ENCODE data around the gene TRIO. TPM values are rescaled to one million over a fixed set of nuclear protein-coding genes. Genes with fewer than 3 reads are reported as not detected.

The TRIO gene
- total RNA-seq, 4 donors from 2014 or later: 290 to 370 (median 346) TPM

DNA sequence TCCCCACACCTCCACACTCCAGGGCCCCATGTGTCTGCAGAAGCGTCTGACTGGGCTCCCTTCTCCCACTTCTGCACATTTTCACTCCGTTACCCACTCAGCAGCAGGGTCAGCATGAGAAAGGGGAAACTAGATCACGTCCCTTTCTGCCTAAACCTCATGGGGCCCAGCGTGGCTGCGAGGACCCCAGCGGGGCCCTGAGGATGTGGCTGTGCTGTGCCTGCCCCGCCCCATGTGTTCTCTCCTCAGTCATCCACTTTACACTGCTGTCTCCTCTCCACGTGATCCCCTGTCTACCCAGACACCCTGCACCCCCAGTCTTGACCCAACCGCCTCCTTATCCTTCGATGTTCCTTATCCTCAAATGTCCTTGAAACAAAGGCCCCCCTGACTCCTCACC is 378.6 kb downstream of the TRIO start:
- WGBS, 2 donors: 90 to 91% methylated on average over 10 of the region's 10 CpGs
- Histone ChIP-seq H3K27ac (no peak overlapping the region), H3K4me3 (no peak overlapping the region), H3K9me3 (no peaks in the 10 kb centered on the region), H3K27me3 (no peaks in the 10 kb centered on the region), H3K36me3 (no peaks in the 10 kb centered on the region), H3K4me1 (no peaks in the 10 kb centered on the region)
- DNase-seq (ENCODE audit: low spot score in 2 of 2): no peak
- TF ChIP-seq POLR2A (IDR thresholded peaks at IDR 0.05) (no peak), CTCF (IDR thresholded peaks at IDR 0.05) (no peak), EP300 (IDR thresholded peaks at IDR 0.05) (no peak)

- H3K36me3 ChIP-seq: no peaks in the 10 kb centered on the region
Observed at GRCh38 chr5:14522721-14523120, 379.6 kb downstream of the TRIO start.

DNA sequence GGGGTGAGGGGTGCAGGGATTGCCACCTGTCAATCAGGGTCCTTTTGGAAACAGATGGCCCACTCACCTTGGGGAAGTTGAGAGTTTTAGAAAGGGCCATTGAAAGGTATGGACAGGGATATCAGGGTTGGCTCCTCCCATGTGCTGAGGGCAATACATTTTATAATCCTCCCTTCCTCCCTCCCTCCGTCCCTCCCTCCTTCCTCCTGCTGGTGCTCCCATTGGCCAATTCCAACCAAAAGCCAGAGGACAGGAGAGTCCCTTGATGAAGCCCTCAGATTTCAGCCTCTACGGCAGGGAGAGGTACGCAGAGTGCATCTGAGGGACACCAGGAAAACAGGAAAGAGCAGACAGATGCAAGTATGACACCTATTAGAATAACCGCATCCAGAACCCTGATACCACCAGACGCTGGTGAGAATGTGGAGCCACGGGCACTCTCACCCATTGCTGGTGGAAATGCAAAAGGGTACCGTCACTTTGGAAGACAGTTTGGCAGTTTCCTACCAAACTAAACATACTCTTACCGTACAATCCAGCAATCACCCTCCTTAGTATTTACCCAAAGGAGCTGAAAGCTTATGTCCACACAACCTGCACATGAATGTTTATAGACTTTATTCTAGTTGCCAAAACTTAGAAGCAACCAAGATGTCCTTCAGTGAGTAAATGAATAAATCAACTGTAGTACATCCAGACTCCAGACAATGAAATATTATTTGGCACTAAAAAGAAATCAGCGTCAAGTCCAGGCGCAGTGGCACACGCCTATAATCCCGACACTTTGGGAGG is 380.3 kb downstream of the TRIO start:
- Histone ChIP-seq H3K27ac (no peak overlapping the region), H3K36me3 (no peaks in the 10 kb centered on the region), H3K4me1 (no peaks in the 10 kb centered on the region), H3K4me3 (no peak overlapping the region), H3K27me3 (no peaks in the 10 kb centered on the region), H3K9me3 (no peaks in the 10 kb centered on the region)
- TF ChIP-seq CTCF (IDR thresholded peaks at IDR 0.05) (no peak), POLR2A (IDR thresholded peaks at IDR 0.05) (no peak), EP300 (IDR thresholded peaks at IDR 0.05) (no peak)
- no peak for DNase-seq (ENCODE audit: low spot score in 2 of 2)
- 90 to 91% methylated on average over 12 of the region's 12 CpGs for WGBS, 2 donors

More at GRCh38 chr5:14522721-14523120, 379.6 kb downstream of the TRIO start:
- Histone ChIP-seq H3K4me1 (no peaks in the 10 kb centered on the region), H3K4me3 (no peak overlapping the region), H3K27me3 (no peaks in the 10 kb centered on the region), H3K9me3 (no peaks in the 10 kb centered on the region), H3K27ac (no peak overlapping the region)
- no peak for DNase-seq (ENCODE audit: low spot score in 2 of 2)
- TF ChIP-seq CTCF (IDR thresholded peaks at IDR 0.05) (no peak), EP300 (IDR thresholded peaks at IDR 0.05) (no peak)
- WGBS, 2 donors: 91 to 97% methylated on average over 2 of the region's 2 CpGs

- no peak overlapping the region for H3K4me3 ChIP-seq
- H3K36me3 ChIP-seq: no peaks in the 10 kb centered on the region
- no peaks in the 10 kb centered on the region for H3K9me3 ChIP-seq
- no peaks in the 10 kb centered on the region for H3K4me1 ChIP-seq
- TF ChIP-seq POLR2A (IDR thresholded peaks at IDR 0.05) (no peak), EP300 (IDR thresholded peaks at IDR 0.05) (no peak), CTCF (IDR thresholded peaks at IDR 0.05) (no peak)
- H3K27me3 ChIP-seq: no peaks in the 10 kb centered on the region
- WGBS, 2 donors: 53 to 81% methylated on average over 4 of the region's 4 CpGs
- no peak overlapping the region for H3K27ac ChIP-seq
- DNase-seq (ENCODE audit: low spot score in 2 of 2): no peak
Observed at GRCh38 chr5:14525397-14525796, 382.3 kb downstream of the TRIO start.

GRCh38 chr5:14526493-14526892 is 383.4 kb downstream of the TRIO start:
- Histone ChIP-seq H3K9me3 (no peaks in the 10 kb centered on the region), H3K4me3 (no peak overlapping the region), H3K27ac (no peak overlapping the region), H3K4me1 (no peaks in the 10 kb centered on the region), H3K27me3 (no peaks in the 10 kb centered on the region), H3K36me3 (no peaks in the 10 kb centered on the region)
- TF ChIP-seq POLR2A (IDR thresholded peaks at IDR 0.05) (no peak), CTCF (IDR thresholded peaks at IDR 0.05) (no peak), EP300 (IDR thresholded peaks at IDR 0.05) (no peak)
- no peak for DNase-seq (ENCODE audit: low spot score in 2 of 2)
- WGBS, 2 donors: 97 to 98% methylated on average over 2 of the region's 2 CpGs
